Testis (tissue), 3 donors: ENCODE data around the gene HPS3. TPM values are rescaled to one million over a fixed set of nuclear protein-coding genes. Genes with fewer than 3 reads are reported as not detected.
"Not testable (repeated sequence)": the region's sequence is repeated elsewhere in the genome, so short reads cannot be mapped to it uniquely, and the experiment has no call there.

Source experiments
- DNase-seq: peaks from one replicate; pipeline ENCODE4 v3.0.0-alpha.2; 2019
- H3K27ac ChIP-seq, 2 donors: fragments of 200-600 bp; sonication (generic); one replicate each; pipeline ENCODE4 v1.5.1; 2019
- H3K27me3 ChIP-seq: fragments of 200-600 bp; sonication (generic); one replicate; pipeline ENCODE4 v1.5.1; 2019
- H3K36me3 ChIP-seq: fragments of 200-600 bp; sonication (generic); one replicate; pipeline ENCODE4 v1.5.1; 2017; ENCODE audit warnings: low read depth; ENCODE audit errors: missing control alignments
- H3K4me1 ChIP-seq: fragments of 200-600 bp; sonication (generic); one replicate; pipeline ENCODE4 v1.5.1; 2019
- H3K4me3 ChIP-seq, 2 donors: fragments of 200-600 bp; sonication (generic); one replicate each; pipeline ENCODE4 v1.5.1; 2017 to 2019
- H3K9me3 ChIP-seq: fragments of 200-600 bp; sonication (generic); one replicate; pipeline ENCODE4 v1.5.1; 2017
- POLR2A ChIP-seq: fragments of 450-650 bp; IDR thresholded peaks from one replicate; pipeline ENCODE4 v1.6.1; 2017; ENCODE audit warnings: antibody characterized with exemption, mild to moderate bottlenecking, moderate library complexity
- WGBS, 2 donors: methylation state at CpG; one replicate each; pipeline ENCODE4 v1.1.5; 2018; 5-methylcytosine and 5-hydroxymethylcytosine counted together
- intact Hi-C: fragments of 100-400 bp; cut with DNase I; formaldehyde crosslinking; loops from one replicate; pipeline ENCODE4 v1.15.1; 2023; ENCODE audit warnings: low total_unique reads
- polyA plus RNA-seq: library from polyadenylated mRNA; stranded (reverse); fragments of 350-450 nt; fragmentation: Illumina TruSeq; extraction: RNeasy Lipid Tissue Mini Kit (QIAGEN cat#74804); gene quantifications from one replicate; pipeline ENCODE4 v1.2.3, GENCODE V29; 2014; ENCODE audit warnings: low read depth, low replicate concordance; ENCODE audit not compliant: insufficient read depth
- small RNA-seq, 2 donors: library from RNA; depleted of rRNA; stranded (forward); fragments of <200 nt; gene quantifications; one replicate each; pipeline ENCODE3, GENCODE V24; 2016
- total RNA-seq, 2 donors: library from RNA; depleted of rRNA; stranded (reverse); fragments of >200 nt; gene quantifications; one replicate each; pipeline ENCODE4 v1.2.3, GENCODE V29; 2016
- TF ChIP-seq, protein P1 (sequence below), 3 experiments: fragments of 450-650 bp in 2 of 3; fragments of 200-600 bp in 1 of 3; sonication (generic) in 1 of 3; IDR thresholded peaks; one replicate each; pipeline ENCODE4 v1.5.1; 2016 to 2019; ENCODE audit warnings: antibody characterized with exemption in 3 of 3, mild to moderate bottlenecking in 2 of 3, moderate library complexity in 1 of 3

HPS3 gene
- total and polyA plus RNA-seq, 3 donors from 2014 or later, result 14.6 to 27.8 (median 25.8) TPM

DNA sequence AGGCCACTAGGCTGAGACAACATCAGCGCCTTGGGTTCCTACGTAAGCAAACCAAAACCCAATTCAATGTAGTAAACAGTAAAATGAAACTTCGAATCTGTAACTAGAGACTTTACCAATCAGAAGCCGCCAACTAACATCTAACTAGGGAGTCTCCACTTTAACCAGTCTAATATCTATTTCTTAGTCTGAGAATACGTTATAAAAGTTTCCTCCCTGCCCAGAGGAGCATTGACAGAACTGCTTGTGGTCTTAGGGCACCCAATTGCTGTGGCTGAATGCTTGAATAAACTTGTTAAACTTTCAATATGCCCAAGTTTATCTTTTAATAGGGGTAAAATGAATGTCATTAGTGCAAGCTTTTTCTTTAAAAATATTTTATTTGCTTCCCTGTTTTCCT, 87.9 kb downstream of the HPS3 start:
- H3K4me1 ChIP-seq, result no peaks in the 10 kb centered on the region
- TF ChIP-seq, protein P1, sequence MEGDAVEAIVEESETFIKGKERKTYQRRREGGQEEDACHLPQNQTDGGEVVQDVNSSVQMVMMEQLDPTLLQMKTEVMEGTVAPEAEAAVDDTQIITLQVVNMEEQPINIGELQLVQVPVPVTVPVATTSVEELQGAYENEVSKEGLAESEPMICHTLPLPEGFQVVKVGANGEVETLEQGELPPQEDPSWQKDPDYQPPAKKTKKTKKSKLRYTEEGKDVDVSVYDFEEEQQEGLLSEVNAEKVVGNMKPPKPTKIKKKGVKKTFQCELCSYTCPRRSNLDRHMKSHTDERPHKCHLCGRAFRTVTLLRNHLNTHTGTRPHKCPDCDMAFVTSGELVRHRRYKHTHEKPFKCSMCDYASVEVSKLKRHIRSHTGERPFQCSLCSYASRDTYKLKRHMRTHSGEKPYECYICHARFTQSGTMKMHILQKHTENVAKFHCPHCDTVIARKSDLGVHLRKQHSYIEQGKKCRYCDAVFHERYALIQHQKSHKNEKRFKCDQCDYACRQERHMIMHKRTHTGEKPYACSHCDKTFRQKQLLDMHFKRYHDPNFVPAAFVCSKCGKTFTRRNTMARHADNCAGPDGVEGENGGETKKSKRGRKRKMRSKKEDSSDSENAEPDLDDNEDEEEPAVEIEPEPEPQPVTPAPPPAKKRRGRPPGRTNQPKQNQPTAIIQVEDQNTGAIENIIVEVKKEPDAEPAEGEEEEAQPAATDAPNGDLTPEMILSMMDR (IDR thresholded peaks at IDR 0.05), result no peak
- TF ChIP-seq POLR2A, result no peak
- no peaks in the 10 kb centered on the region for H3K36me3 ChIP-seq

DNA sequence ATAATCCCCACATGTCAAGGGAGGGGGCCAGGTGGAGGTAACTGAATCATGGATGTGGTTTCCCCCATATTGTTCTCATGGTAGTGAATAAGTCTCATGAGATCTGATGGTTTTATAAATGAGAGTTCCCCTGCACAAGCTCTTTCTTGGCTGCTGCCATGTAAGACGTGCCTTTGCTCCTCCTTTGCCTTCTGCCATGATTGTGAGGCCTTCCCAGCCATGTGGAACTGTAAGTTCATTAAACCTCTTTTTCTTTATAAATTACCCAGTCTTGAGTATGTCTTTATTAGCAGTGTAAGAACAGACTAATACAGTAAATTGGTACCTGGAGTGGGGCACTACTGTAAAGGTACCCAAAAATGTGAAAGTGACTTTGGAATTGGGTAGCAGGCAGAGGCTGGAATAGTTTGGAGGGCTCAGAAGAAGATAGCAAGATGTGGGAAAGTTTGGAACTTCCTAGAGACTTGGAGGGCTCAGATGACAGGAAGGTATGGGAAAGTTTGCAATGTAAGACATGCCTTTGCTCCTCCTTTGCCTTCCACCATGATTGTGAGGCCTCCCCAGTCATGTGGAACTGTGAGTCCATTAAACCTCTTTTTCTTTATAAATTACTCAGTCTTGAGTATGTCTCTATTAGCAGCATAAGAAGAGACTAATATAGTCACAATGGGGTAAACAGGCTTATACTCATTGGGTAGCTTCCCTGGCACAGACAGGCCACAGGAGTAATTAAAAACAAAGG, 90.1 kb downstream of the HPS3 start:
- WGBS, 2 donors, result 79 to 100% methylated on average over 1 of the region's 1 CpG
- H3K27me3 ChIP-seq, DNase-seq, H3K36me3 ChIP-seq, H3K4me3 ChIP-seq, H3K4me1 ChIP-seq, H3K9me3 ChIP-seq, intact Hi-C loops, H3K27ac ChIP-seq: not testable (repeated sequence)

More for the DNA sequence above, 87.9 kb downstream of the HPS3 start:
- Histone ChIP-seq H3K4me3 (no peak overlapping the region), H3K27me3 (no peaks in the 10 kb centered on the region), H3K9me3 (no peaks in the 10 kb centered on the region), H3K27ac (no peak overlapping the region)
- WGBS, 2 donors, result 85 to 95% methylated on average over 5 of the region's 5 CpGs
- intact Hi-C loops, result no loop called here
- no peak for DNase-seq

DNA sequence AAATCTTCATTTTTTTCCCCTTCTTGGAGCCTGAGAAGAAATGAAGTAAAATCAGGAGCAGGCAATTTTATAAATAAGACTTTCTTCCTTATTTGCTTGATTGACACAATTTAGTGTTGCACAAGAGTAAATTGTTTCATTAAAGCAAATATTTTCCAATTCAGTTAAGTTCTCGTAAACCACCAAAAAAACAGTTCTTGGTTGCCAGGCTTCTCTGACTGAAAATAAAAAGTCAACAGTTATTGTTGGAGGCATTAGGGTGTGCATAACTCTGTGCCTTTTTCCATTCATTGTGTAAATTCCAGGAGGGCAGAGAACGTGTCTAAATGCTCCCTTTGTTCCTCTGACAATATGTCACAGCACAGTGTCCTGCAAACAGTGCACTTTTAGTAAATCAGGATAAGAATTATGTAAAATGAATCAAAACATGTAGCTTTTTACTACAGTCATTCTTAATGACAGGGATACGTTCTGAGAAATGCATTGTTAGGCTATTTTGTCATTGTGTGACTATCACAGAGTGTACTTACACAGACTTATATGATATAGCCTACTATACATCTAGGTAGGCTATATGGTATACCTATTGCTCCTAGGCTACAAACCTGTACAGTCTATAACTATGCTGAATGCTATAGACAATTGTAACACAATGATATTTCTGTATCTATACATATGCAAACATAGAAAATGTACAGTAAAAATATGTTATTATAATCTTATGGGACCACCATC, 92.5 kb downstream of the HPS3 start, which contains the start of gene CP:
Gene CP (minus strand): TSS at position 47 of the 735 bp plus-strand sequence. CDS start 37 bp downstream, at position 10.
- Histone ChIP-seq H3K9me3 (no peaks in the 10 kb centered on the region), H3K27ac (peak within 1 kb of the TSS in 1 of 2 donors; percentile 10), H3K27me3 (no peaks in the 10 kb centered on the region), H3K4me3 (no peak within 1 kb of the TSS), H3K4me1 (no peaks in the 10 kb centered on the region), H3K36me3 (no peaks in the 10 kb centered on the region)
- DNase-seq, result peak; percentile 36
- intact Hi-C loops, result no loop called here
- TF ChIP-seq POLR2A, result no peak
- TF ChIP-seq, protein P1 (IDR thresholded peaks at IDR 0.05), result no peak
- WGBS, 2 donors, result 46 to 53% methylated on average over 3 of the region's 3 CpGs

Small RNAs within 50 kb of the gene (small RNA-seq; reads per million reads assigned to genes)
- gene RF00019, result 0 reads per million in 2 donors

Other genes starting within 250 kb of the HPS3 start
- gene GYG1, start 138.1 kb upstream of the HPS3 start, total RNA-seq, result 100 to 1,000 TPM; 128 to 138 TPM
- gene GYG1, start 138.1 kb upstream of the HPS3 start, polyA plus RNA-seq, result 303 TPM
- gene HLTF, start 43.1 kb upstream of the HPS3 start, total RNA-seq, result 100 to 1,000 TPM; 170 to 200 TPM
- gene HLTF, start 43.1 kb upstream of the HPS3 start, polyA plus RNA-seq, result 57.3 TPM
- 10 to 100 TPM; 10.3 to 13.8 TPM for gene CP, start 92.2 kb downstream of the HPS3 start, total RNA-seq
- 6.1 TPM for gene CP, start 92.2 kb downstream of the HPS3 start, polyA plus RNA-seq
- gene TM4SF18, start 204.0 kb downstream of the HPS3 start, total RNA-seq, result 1 to 10 TPM; 1.2 to 4.2 TPM
- gene TM4SF18, start 204.0 kb downstream of the HPS3 start, polyA plus RNA-seq, result 3.1 TPM
- gene TM4SF1, start 248.0 kb downstream of the HPS3 start, total RNA-seq, result 10 to 100 TPM; 16.2 to 24.9 TPM
- 62.7 TPM for gene TM4SF1, start 248.0 kb downstream of the HPS3 start, polyA plus RNA-seq